Right lobe of liver (tissue), 4 donors: ENCODE results near the gene GBGT1.

Experiments used
- POLR2A ChIP-seq: fragments of 450-650 bp; IDR thresholded peaks from one replicate; pipeline ENCODE4 v1.6.1; 2017; ENCODE audit warnings: antibody characterized with exemption, mild to moderate bottlenecking
- TF ChIP-seq, protein P1 (sequence below), 4 donors: fragments of 200-600 bp in 3 of 4; fragments of 450-650 bp in 1 of 4; IDR thresholded peaks; one replicate each; pipeline versions ENCODE4 v1.5.1 to v1.8.0; 2016 to 2022; ENCODE audit warnings: antibody characterized with exemption in 4 of 4, mild to moderate bottlenecking in 2 of 4
- donor health status: DM: no; HTN: no; CAD: no.
- donor health status: DM: no; HTN: no; CAD: no.
- donor health status: DM: no; HTN: yes; CAD: no.

DNA sequence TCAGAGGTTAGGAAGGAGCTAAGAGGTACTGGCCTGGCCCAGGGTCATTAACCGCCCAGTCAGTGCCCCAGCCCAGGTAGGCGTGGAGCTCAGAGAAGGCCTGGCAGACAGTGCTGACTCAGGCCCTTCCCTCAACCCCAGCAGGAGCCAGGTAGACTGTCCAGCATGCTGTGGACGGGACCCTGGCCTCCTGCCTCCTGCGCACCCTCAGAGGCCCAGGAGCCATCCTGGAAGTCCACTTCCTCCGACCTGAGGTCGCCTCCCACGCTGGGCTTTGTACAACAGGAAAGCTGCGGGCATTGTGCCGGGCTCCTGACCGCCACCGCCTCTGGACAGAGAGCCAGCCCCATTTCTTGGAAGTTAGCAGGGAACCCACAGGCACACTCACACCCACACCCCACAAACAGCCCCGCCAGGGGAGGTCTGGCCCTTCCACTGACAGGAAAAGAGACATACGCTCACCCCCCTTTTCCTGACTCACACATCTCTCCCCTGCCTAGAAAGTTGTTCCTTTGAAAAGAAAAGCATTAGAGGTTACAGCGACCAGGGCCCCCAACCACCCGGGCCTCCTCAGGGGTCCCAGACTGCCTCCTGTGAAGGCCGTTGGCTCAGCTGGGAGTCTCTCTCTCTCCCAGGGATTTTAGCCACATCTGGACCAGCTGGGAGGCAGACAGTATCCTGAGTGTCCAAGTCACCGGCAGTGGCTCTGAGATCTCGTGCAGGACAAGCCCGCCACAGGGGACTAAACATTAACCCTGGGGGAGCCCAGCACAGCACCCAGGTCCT lies 50.4 kb downstream of the GBGT1 start:
- TF ChIP-seq, protein P1, sequence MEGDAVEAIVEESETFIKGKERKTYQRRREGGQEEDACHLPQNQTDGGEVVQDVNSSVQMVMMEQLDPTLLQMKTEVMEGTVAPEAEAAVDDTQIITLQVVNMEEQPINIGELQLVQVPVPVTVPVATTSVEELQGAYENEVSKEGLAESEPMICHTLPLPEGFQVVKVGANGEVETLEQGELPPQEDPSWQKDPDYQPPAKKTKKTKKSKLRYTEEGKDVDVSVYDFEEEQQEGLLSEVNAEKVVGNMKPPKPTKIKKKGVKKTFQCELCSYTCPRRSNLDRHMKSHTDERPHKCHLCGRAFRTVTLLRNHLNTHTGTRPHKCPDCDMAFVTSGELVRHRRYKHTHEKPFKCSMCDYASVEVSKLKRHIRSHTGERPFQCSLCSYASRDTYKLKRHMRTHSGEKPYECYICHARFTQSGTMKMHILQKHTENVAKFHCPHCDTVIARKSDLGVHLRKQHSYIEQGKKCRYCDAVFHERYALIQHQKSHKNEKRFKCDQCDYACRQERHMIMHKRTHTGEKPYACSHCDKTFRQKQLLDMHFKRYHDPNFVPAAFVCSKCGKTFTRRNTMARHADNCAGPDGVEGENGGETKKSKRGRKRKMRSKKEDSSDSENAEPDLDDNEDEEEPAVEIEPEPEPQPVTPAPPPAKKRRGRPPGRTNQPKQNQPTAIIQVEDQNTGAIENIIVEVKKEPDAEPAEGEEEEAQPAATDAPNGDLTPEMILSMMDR (IDR thresholded peaks at IDR 0.05), result no peak
- no peak for TF ChIP-seq POLR2A
